Heart right ventricle (tissue), 16 donors: ENCODE measurements around the gene NDUFS6. TPM values are rescaled to one million over a fixed set of nuclear protein-coding genes. Genes with fewer than 3 reads are reported as not detected.

Experiments used
- ATAC-seq, 8 donors: fragments of 200-7000 bp; cut with Tn5 transposase; one replicate each; pipeline ENCODE4 v1.9.1; 2020; ENCODE audit warnings: mild to moderate bottlenecking in 8 of 8, moderate library complexity in 8 of 8, moderate number of reproducible peaks in 1 of 8
- DNase-seq, 2 donors: peaks; one replicate each; pipeline ENCODE4 v3.0.0-alpha.2; 2020
- H3K27ac ChIP-seq, 10 donors: fragments of 200-600 bp; sonication (generic) in 2 of 10; one replicate each; pipeline versions ENCODE4 v1.5.0 to v1.8.0; 2020 to 2022; ENCODE audit warnings: mild to moderate bottlenecking in 3 of 10
- H3K27me3 ChIP-seq, 7 donors: fragments of 200-600 bp; one replicate each; pipeline ENCODE4 v1.8.0; 2021 to 2022; ENCODE audit warnings: mild to moderate bottlenecking in 2 of 7
- H3K36me3 ChIP-seq, 9 donors: fragments of 200-600 bp; sonication (generic) in 1 of 9; one replicate each; pipeline versions ENCODE4 v1.5.0 to v1.8.0; 2020 to 2022; ENCODE audit warnings: mild to moderate bottlenecking in 2 of 9
- H3K4me1 ChIP-seq, 9 donors: fragments of 200-600 bp; sonication (generic) in 1 of 9; one replicate each; pipeline versions ENCODE4 v1.5.0 to v1.8.0; 2020 to 2022; ENCODE audit warnings: mild to moderate bottlenecking in 4 of 9
- H3K4me3 ChIP-seq, 10 donors: fragments of 200-600 bp; sonication (generic) in 2 of 10; one replicate each; pipeline versions ENCODE4 v1.5.0 to v1.8.0; 2020 to 2022; ENCODE audit warnings: mild to moderate bottlenecking in 7 of 10, moderate library complexity in 2 of 10
- H3K9me3 ChIP-seq, 11 donors: fragments of 200-600 bp in 10 of 11; sonication (generic) in 2 of 11; one replicate each; pipeline versions ENCODE4 v1.5.0 to v1.8.0; 2013 to 2022; ENCODE audit warnings: mild to moderate bottlenecking in 2 of 11, control low read depth in 1 of 11, moderate library complexity in 1 of 11
- WGBS, 2 donors: extraction: QIAGEN DNeasy Blood & Tissue Kit; methylation state at CpG; one replicate each; pipeline ENCODE4 v1.1.7; 2013; ENCODE audit warnings: inconsistent platforms in 1 of 2; 5-methylcytosine and 5-hydroxymethylcytosine counted together
- intact Hi-C, 10 donors: fragments of 100-400 bp; cut with DNase I; formaldehyde crosslinking; loops; one replicate each; pipeline versions ENCODE4 v1.11.1 to v1.14.2; 2022
- polyA plus RNA-seq, 2 donors: library from polyadenylated mRNA; stranded (reverse); fragments of 200-250 nt; gene quantifications; one replicate each; pipeline ENCODE4 v1.2.3, GENCODE V29; 2013
- total RNA-seq, 10 donors: library from RNA; stranded (reverse); fragmentation: NEBNext Ultra II Directional in 3 of 10; extraction: Animal tissue kit (Norgen Biotek cat#: 25700) in 3 of 10; gene quantifications; one replicate each; pipeline versions ENCODE4 v1.2.1 to v1.2.4, GENCODE V29; 2021 to 2023
- TF ChIP-seq, protein P1 (sequence below), 9 donors: fragments of 200-600 bp; sonication (generic) in 2 of 9; IDR thresholded peaks; one replicate each; pipeline versions ENCODE4 v1.5.0 to v1.8.0; 2021 to 2022; ENCODE audit warnings: antibody characterized with exemption in 9 of 9, mild to moderate bottlenecking in 5 of 9, moderate library complexity in 1 of 9
- donor health status: Arrhythmogenic right ventricular cardiomyopathy.
- donor health status: ischemic (EF 13 %, LVEDD 7.1; RV severe dilation, severe dysfunction).
- donor health status: healthy with polysubstance abuse.
- donor health status: DM: no; HTN: yes; CAD: no.
- donor health status: DM: no; HTN: no; CAD: no.
- donor health status: ischemic (EF 25% LVEDD 6.9; RV normal size, moderate dysfunction).
- donor health status: ischemic (EF 25% LVEDD 5.7; RV mildly dilated, moderate dysfunction).
- donor health status: healthy.
- donor health status: DM: yes; HTN: yes; CAD: no.
- donor health status: Ischemic cardiomyopathy.
- donor health status: ischemic (EF 35%, LVEDD 5.7; RV mildly dilated, moderate dysfunction).
- donor health status: nonischemic (EF 11% LVEDD 7.7; RV severe dilation, severe dysfunction).
- donor health status: DM: yes; HTN: yes; CAD: no.
- donor health status: PGD.
- donor health status: ischemic (EF 29% LVEDD 5.4; RV normal size, mild dysfunction).
- donor health status: nonischemic (EF 23%, LVEDD 6.1; RV moderate dilation, normal function).

Gene NDUFS6
- total and polyA plus RNA-seq, 12 donors, result 60.2 to 198 (median 87.9) TPM

DNA sequence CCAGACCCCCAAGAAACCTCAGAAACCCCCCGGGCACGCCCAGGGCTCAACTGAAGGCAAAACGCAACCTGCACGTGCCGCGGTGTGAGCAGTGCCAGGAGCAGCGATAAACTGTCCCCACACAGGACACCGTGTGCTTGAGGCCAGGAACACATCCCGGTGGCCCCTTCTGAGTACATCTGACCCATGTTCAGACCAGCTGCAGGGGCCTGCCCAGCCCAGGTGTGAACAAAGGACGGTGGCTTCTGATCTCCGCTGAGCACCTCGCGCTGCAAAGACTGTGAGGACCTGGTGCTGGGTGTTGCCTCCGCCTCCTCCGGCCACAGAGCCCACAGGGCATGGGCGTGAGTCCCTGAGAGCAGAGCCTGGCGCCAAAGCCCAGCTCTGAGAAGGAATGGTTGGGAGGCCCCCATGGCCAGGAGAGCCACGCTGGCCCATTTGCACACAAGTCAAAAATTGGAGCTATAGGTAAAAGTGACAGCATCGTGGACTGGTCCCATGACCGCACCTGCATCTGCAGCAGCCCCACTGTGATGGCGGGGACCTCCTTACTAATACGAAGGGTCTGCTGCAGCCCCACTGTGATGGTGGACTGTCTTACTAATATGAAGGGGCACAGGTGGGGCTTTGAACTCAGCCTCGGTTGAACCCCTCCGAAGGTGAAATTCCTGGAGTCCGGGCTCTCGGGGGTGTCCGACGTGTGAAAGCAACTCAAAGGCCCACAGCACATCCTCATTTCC, 31.5 kb downstream of the NDUFS6 start:
- ATAC-seq, result peak in 4 of 8 donors; percentile 19 to 82 (median 32)
- Histone ChIP-seq H3K27me3 (peaks cover 0 to 16% (median 0%) of the 10 kb centered on the region in 7 donors), H3K4me3 (no peak overlapping the region), H3K27ac (no peak overlapping the region), H3K4me1 (peaks cover 0 to 7% (median 0%) of the 10 kb centered on the region in 9 donors), H3K36me3 (peaks cover 0 to 15% (median 0%) of the 10 kb centered on the region in 9 donors), H3K9me3 (no peaks in the 10 kb centered on the region)
- TF ChIP-seq, protein P1, sequence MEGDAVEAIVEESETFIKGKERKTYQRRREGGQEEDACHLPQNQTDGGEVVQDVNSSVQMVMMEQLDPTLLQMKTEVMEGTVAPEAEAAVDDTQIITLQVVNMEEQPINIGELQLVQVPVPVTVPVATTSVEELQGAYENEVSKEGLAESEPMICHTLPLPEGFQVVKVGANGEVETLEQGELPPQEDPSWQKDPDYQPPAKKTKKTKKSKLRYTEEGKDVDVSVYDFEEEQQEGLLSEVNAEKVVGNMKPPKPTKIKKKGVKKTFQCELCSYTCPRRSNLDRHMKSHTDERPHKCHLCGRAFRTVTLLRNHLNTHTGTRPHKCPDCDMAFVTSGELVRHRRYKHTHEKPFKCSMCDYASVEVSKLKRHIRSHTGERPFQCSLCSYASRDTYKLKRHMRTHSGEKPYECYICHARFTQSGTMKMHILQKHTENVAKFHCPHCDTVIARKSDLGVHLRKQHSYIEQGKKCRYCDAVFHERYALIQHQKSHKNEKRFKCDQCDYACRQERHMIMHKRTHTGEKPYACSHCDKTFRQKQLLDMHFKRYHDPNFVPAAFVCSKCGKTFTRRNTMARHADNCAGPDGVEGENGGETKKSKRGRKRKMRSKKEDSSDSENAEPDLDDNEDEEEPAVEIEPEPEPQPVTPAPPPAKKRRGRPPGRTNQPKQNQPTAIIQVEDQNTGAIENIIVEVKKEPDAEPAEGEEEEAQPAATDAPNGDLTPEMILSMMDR (IDR thresholded peaks at IDR 0.05), result no peak
- no peak for DNase-seq
- WGBS, 2 donors, result 80 to 84% methylated on average over 28 of the region's 28 CpGs
- intact Hi-C loops, result no loop called here

DNA sequence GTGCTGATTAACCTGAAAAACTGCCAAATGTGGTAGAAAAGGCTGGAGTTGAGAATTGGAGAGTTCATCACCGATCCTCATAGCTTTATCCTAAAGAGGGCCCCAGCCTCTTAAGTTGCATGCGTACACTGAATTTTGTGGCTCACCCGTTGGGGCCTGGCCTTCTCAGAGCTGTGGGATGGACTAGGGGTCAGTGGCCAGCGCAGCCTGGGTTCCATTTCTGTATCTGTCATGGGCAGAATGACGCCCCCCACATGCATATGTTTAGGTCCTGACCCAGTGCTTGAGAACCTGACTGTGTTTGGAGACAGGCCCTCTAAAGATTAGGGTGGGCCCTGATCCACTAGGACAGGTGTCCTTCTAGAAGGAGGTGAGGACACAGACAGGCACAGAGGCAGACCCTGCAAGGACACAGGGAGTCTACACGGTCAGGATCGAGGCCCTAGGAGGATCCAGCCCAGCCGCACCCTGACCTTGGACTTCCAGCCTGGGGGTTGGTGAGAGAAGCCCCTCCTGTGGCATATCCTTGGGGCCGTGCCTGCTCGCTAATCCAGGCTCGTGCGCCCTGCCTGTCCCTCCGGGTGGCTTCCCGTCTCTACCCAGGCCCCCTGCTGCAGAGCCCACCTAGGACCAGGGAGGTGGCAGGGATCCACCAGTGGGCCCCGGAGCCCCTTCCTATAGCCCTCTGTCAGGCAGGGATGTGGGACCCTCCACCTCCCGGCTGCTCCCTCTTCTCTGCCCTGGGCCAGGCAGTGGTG, 32.2 kb downstream of the NDUFS6 start:
- Histone ChIP-seq H3K4me3 (no peak overlapping the region), H3K4me1 (peaks cover 0 to 7% (median 0%) of the 10 kb centered on the region in 9 donors), H3K36me3 (peaks cover 0 to 15% (median 0%) of the 10 kb centered on the region in 9 donors), H3K9me3 (no peaks in the 10 kb centered on the region), H3K27me3 (peaks cover 0 to 20% (median 0%) of the 10 kb centered on the region in 7 donors), H3K27ac (no peak overlapping the region)
- 85 to 87% methylated on average over 16 of the region's 16 CpGs for WGBS, 2 donors
- intact Hi-C loops, result no loop called here
- TF ChIP-seq, protein P1 (IDR thresholded peaks at IDR 0.05), result no peak
- ATAC-seq (peak in 1 of 8 donors; percentile 11), DNase-seq (no peak)

DNA sequence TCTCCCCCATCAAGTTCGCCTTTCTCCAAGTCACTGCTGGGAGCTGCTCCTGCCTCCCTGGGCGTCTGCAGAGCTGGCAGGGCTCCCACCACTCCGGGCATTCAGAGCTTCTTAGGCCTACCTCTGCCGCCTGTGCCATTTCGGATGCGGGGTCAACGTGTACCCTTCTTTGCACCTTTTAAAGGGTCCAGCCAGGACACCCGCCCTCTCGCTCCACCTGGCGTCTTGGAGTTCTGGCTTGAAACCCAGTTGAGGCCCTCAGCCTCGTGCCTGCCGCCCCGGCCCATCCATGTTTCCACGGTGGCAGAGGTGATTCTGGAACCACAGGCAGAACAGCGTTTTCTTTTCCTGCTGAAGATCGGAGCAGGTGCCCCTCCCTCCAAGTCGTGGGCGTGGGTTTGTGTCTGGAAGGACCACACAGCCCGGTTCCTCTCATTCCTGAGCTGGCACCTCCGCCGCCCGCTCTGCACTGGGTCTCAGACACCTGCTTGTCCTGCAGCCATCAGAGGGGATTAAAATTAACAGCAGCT, 32.9 kb downstream of the NDUFS6 start:
- H3K27ac ChIP-seq, result no peak overlapping the region
- intact Hi-C loops, result no loop called here
- TF ChIP-seq, protein P1 (IDR thresholded peaks at IDR 0.05), result no peak
- DNase-seq (no peak), ATAC-seq (no peak)
- peaks cover 0 to 7% (median 0%) of the 10 kb centered on the region in 9 donors for H3K4me1 ChIP-seq
- H3K4me3 ChIP-seq, result no peak overlapping the region
- H3K9me3 ChIP-seq, result no peaks in the 10 kb centered on the region
- H3K36me3 ChIP-seq, result peaks cover 0 to 13% (median 0%) of the 10 kb centered on the region in 9 donors
- H3K27me3 ChIP-seq, result peaks cover 0 to 22% (median 0%) of the 10 kb centered on the region in 7 donors
- WGBS, 2 donors, result 66 to 72% methylated on average over 22 of the region's 22 CpGs

DNA sequence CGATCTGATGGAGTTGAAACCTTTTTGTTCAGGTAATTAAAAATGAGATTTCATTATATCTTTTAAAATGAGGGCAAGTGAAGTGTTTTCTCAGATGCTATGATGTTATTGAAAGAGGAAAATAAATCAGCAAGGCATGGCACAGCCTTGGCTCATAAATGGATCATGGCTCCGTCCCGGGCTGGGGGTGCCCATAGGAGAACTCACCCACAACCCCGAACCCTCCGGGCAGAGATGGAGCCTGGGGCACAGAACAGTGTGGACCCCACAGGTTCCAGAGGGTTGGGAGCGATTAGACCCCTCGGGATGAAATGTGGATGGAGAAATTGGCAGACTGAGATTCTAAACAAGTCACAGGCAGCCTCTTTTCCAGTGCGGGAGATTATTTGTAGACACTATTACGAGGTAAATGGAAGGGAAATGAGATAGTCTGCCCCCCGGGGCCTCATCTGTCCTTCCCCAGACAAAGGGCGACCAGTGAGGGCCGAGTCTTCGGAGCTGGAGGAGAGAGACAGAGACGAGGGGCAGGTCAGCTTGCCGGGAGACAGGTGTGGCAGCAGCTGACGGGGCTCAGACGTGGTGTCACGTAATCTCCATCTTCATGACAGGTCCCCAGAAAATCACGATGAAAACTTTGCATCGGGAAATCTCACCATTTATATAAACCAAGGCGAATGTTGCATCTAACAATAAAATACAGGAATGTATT, 33.7 kb downstream of the NDUFS6 start:
- no peak for DNase-seq
- intact Hi-C loops, result no loop called here
- Histone ChIP-seq H3K9me3 (no peaks in the 10 kb centered on the region), H3K27ac (no peak overlapping the region), H3K36me3 (peaks cover 0 to 6% (median 0%) of the 10 kb centered on the region in 9 donors), H3K4me1 (peaks cover 0 to 7% (median 0%) of the 10 kb centered on the region in 9 donors), H3K27me3 (peaks cover 0 to 27% (median 0%) of the 10 kb centered on the region in 7 donors), H3K4me3 (no peak overlapping the region)
- TF ChIP-seq, protein P1 (IDR thresholded peaks at IDR 0.05), result no peak
- WGBS, 2 donors, result 58 to 61% methylated on average over 21 of the region's 21 CpGs
- no peak for ATAC-seq
